ENCODE results near the gene SERHL2.

DNA sequence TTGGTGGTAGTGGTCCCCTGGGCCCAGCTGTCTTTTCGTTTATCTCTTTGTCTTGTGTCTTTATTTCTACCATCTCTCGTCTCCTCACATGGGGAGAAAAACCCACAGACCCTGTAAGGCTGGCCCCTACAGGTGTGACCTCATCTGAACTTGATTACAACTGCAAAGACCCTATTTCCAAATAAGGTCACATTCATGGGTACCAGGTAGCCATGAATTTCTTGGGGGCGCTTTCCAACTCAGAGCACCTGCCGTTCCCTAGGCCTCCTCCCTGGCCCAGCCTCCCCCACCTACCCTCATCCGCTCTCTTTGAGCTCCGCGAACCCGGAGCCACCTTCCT lies 20.1 kb upstream of the SERHL2 start:
- TF ChIP-seq, protein P1, sequence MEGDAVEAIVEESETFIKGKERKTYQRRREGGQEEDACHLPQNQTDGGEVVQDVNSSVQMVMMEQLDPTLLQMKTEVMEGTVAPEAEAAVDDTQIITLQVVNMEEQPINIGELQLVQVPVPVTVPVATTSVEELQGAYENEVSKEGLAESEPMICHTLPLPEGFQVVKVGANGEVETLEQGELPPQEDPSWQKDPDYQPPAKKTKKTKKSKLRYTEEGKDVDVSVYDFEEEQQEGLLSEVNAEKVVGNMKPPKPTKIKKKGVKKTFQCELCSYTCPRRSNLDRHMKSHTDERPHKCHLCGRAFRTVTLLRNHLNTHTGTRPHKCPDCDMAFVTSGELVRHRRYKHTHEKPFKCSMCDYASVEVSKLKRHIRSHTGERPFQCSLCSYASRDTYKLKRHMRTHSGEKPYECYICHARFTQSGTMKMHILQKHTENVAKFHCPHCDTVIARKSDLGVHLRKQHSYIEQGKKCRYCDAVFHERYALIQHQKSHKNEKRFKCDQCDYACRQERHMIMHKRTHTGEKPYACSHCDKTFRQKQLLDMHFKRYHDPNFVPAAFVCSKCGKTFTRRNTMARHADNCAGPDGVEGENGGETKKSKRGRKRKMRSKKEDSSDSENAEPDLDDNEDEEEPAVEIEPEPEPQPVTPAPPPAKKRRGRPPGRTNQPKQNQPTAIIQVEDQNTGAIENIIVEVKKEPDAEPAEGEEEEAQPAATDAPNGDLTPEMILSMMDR (IDR thresholded peaks at IDR 0.05; ENCODE audit: poor library complexity): no peak
- TF ChIP-seq EZH2phosphoT487 (IDR thresholded peaks at IDR 0.05; ENCODE audit: low read depth, severe bottlenecking, unreplicated experiment) (no peak), EZH2 (IDR thresholded peaks at IDR 0.05; ENCODE audit: borderline replicate concordance) (no peak)
